ENCODE data around the gene PHLPP2.

The PHLPP2 gene

DNA sequence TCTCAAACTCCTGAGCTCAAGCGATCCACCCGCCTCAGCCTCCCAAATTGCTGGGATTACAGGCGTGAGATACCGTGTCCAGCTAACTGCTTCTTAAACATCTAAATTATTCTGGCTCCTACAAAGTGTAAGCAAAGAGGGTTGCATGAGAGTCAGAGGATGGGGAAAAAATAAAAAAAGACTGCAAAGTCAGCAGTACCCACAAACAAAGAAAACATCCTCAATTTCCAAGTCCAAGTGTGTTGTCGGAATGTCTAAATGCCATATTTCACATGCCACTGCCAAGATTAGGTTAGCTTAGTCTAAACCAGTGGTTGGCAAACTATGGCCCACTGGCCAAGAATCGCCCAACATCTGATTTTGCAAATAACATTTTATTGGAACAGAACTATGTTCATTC is 13.0 kb upstream of the PHLPP2 start:
- no peak for DNase-seq (ENCODE audit: extremely low read depth, low read depth)
- TF ChIP-seq, protein P1, sequence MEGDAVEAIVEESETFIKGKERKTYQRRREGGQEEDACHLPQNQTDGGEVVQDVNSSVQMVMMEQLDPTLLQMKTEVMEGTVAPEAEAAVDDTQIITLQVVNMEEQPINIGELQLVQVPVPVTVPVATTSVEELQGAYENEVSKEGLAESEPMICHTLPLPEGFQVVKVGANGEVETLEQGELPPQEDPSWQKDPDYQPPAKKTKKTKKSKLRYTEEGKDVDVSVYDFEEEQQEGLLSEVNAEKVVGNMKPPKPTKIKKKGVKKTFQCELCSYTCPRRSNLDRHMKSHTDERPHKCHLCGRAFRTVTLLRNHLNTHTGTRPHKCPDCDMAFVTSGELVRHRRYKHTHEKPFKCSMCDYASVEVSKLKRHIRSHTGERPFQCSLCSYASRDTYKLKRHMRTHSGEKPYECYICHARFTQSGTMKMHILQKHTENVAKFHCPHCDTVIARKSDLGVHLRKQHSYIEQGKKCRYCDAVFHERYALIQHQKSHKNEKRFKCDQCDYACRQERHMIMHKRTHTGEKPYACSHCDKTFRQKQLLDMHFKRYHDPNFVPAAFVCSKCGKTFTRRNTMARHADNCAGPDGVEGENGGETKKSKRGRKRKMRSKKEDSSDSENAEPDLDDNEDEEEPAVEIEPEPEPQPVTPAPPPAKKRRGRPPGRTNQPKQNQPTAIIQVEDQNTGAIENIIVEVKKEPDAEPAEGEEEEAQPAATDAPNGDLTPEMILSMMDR (IDR thresholded peaks at IDR 0.05; ENCODE audit: low read depth, low read length, missing control alignments), result no peak
- H3K4me3 ChIP-seq (replicated peaks; ENCODE audit: low read depth, low read length), result no peak overlapping the region

- TF ChIP-seq, protein P1 (IDR thresholded peaks at IDR 0.05; ENCODE audit: low read depth, low read length, missing control alignments), result no peak
- H3K4me3 ChIP-seq (replicated peaks; ENCODE audit: low read depth, low read length), result no peak overlapping the region
- DNase-seq (ENCODE audit: extremely low read depth, low read depth), result no peak
Observed at GRCh38 chr16:71734511-71734910, 10.0 kb upstream of the PHLPP2 start.

- no peak for DNase-seq (ENCODE audit: extremely low read depth, low read depth)
- TF ChIP-seq, protein P1 (IDR thresholded peaks at IDR 0.05; ENCODE audit: low read depth, low read length, missing control alignments), result no peak
- no peak overlapping the region for H3K4me3 ChIP-seq (replicated peaks; ENCODE audit: low read depth, low read length)
Observed at GRCh38 chr16:71732587-71732986, 8.1 kb upstream of the PHLPP2 start.

DNA sequence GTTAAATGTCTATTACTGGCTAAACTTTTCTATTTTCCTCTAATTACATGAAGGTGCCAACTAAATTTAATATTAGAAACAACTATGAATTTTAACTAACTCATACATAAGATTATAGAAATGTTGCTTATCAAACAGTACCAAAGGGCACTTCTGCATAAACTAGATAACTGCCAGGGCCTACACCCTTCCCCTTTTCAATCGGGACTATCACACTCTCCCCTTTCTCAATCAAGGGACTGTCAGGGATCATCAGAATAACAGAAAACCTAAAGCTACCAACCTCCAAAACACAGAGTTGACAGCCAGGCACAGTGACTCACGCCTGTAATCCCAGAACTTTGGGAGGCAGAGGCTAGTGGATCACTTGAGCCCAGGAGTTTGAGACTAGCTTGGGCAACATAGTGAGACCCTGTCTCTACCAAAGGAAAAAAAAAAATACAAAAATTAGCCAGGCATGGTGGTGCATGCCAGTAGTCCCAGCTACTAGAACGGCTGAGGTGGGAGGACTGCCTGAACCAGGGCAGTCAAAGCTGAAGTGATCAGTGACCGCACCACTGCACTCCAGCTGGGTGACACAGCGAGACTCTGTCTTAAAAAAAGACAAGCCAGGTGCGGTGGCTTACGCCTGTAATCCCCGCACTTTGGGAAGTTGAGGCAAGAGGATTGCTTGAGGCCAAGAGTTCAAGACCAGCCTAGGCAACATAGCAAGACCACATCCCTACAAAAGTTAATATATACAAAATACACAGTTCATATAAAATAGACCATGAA is 3.2 kb upstream of the PHLPP2 start:
- DNase-seq (ENCODE audit: extremely low read depth, low read depth), result no peak
- TF ChIP-seq, protein P1 (IDR thresholded peaks at IDR 0.05; ENCODE audit: low read depth, low read length, missing control alignments), result no peak

DNA sequence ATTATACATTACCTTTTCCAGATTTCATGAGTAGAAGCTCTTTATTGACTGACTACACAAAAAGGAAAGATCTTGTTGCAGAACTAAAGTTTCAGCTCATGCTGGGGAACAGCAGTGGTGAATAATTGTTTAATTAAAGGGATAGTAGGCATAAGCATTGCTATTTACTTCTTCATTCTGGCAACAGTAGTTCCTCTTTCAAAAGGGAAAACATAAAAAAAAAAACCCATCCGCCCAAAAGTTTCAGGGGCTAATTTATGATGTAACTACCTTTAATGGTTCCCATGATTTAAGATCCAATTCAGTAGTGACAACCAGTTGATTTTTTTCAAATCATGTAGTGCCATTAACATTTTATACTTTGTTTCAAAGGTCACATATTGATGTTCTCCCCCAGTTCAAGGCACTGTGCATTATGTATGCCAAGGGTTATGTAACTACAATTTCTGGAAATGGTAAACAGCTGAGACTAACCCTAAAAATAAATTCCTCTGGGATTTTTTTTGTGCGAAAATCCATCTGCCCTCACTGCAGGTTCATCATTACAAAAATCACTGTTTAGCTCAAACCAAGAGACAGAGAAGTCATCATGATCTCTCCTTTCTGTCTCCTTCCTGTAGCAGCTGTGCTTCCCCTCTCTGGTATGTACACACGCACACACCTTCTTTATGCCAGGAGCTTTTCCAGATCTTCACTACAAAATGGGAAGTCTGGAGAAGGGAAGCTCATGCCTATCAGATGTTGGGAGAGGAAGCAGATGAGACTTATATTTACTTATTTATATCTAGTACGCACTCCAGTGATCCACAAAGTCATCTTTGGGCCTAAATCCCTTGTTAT is 2.2 kb upstream of the PHLPP2 start:
- TF ChIP-seq, protein P1 (IDR thresholded peaks at IDR 0.05; ENCODE audit: low read depth, low read length, missing control alignments), result no peak
- no peak overlapping the region for H3K4me3 ChIP-seq (replicated peaks; ENCODE audit: low read depth, low read length)
- DNase-seq (ENCODE audit: extremely low read depth, low read depth), result no peak

More for the DNA sequence above, 3.2 kb upstream of the PHLPP2 start:
- no peak overlapping the region for H3K4me3 ChIP-seq (replicated peaks; ENCODE audit: low read depth, low read length)

DNA sequence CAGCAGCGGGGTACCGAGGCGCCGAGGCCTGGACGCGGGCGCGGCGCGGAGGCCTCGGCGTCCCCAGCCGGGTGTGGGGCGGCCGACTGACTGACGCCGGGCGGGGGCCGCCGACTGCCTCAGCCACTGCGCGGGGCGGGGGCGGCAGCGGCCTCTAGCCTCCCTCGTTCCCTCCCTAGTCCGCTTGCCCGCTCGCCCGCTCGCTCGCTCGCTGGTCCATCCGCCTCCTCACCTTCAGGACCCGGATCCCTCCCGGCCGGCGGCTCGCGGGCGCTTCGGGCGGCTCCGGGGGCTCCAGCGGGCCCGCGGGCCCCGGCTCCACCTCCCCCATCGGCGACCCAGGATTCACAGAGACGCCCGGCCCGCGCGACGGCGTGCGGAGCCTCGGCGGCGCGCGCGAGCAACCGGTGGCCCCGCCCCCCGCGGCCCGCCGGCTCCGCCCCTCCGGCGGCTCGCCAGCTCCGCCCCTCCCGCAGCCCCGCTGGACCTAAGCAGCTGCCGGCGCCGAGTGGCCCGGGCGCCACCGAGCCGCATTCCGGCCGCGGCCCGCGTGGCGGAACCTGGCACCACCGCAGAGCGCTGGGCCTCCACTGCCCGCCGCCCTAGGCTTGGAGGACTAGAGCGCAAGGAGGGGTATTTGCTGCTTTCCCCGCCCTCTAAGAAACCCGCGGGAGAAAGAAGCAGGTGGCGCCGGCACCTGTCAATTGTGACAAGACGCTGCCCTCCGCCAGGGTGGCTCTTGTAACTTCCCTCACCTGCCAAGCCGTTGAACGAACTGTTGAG is 773 bp downstream of the PHLPP2 start:
- H3K4me3 ChIP-seq (replicated peaks; ENCODE audit: low read depth, low read length), result peak overlapping the region; percentile 75
- DNase-seq (ENCODE audit: extremely low read depth, low read depth), result no peak
- TF ChIP-seq, protein P1 (IDR thresholded peaks at IDR 0.05; ENCODE audit: low read depth, low read length, missing control alignments), result no peak
